GM23248 (cell line): ENCODE data around the gene NR3C1.

ENCODE experiments used
- EZH2 ChIP-seq: fragments of 200-600 bp; sonication (generic); IDR thresholded peaks from 2 replicates; pipeline ENCODE4 v1.6.1; 2018; ENCODE audit warnings: antibody characterized with exemption, mild to moderate bottlenecking; ENCODE audit not compliant: insufficient read depth, poor library complexity, severe bottlenecking
- EZH2phosphoT487 ChIP-seq: fragments of 200-600 bp; sonication (generic); IDR thresholded peaks from 2 replicates; pipeline ENCODE4 v1.6.1; 2018; ENCODE audit warnings: antibody characterized with exemption, moderate library complexity, mild to moderate bottlenecking, low read depth; ENCODE audit not compliant: insufficient read depth

- TF ChIP-seq EZH2: no peak
- TF ChIP-seq EZH2phosphoT487: no peak
These were observed 144.3 kb downstream of the NR3C1 start for GRCh38 chr5:143259254-143259605.
